Liver (tissue), 9 donors: ENCODE results near the gene KRT37. TPM values are rescaled to one million over a fixed set of nuclear protein-coding genes. Genes with fewer than 3 reads are reported as not detected.

Experiments
- DNase-seq: peaks from one replicate; pipeline ENCODE4 v3.0.0-alpha.2; 2017; ENCODE audit warnings: low spot score
- H3K27ac ChIP-seq, 2 donors: one replicate each; pipeline ENCODE4 v1.7.0; 2013; ENCODE audit warnings: inconsistent platforms in 2 of 2, low read length in 2 of 2, control low read depth in 1 of 2, low read depth in 1 of 2, mild to moderate bottlenecking in 1 of 2
- H3K27me3 ChIP-seq, 4 donors: one replicate each; pipeline versions ENCODE4 v1.6.1 to v1.7.0; 2013; ENCODE audit warnings: low read length in 3 of 4, inconsistent platforms in 1 of 4, mild to moderate bottlenecking in 1 of 4, moderate library complexity in 1 of 4; ENCODE audit not compliant: control insufficient read depth in 4 of 4, insufficient read depth in 4 of 4
- H3K36me3 ChIP-seq, 4 donors: one replicate each; pipeline versions ENCODE4 v1.6.1 to v1.7.0; 2013; ENCODE audit warnings: low read length in 3 of 4, mild to moderate bottlenecking in 3 of 4, low read depth in 1 of 4, moderate library complexity in 1 of 4; ENCODE audit not compliant: control insufficient read depth in 4 of 4, insufficient read depth in 3 of 4
- H3K4me1 ChIP-seq, 4 donors: one replicate each; pipeline versions ENCODE4 v1.6.1 to v1.7.0; 2013; ENCODE audit warnings: low read length in 3 of 4, mild to moderate bottlenecking in 3 of 4, moderate library complexity in 1 of 4; ENCODE audit not compliant: control insufficient read depth in 4 of 4, insufficient read depth in 4 of 4
- H3K4me3 ChIP-seq, 3 donors: one replicate each; pipeline versions ENCODE4 v1.6.1 to v1.7.0; 2013; ENCODE audit warnings: low read length in 3 of 3, control low read depth in 1 of 3, low read depth in 1 of 3, mild to moderate bottlenecking in 1 of 3
- H3K9ac ChIP-seq, 2 donors: one replicate each; pipeline ENCODE4 v1.7.0; 2013; ENCODE audit warnings: low read length in 2 of 2, mild to moderate bottlenecking in 2 of 2, moderate library complexity in 2 of 2, control low read depth in 1 of 2, low read depth in 1 of 2
- H3K9me3 ChIP-seq, 4 donors: one replicate each; pipeline versions ENCODE4 v1.6.1 to v1.7.0; 2013; ENCODE audit warnings: low read length in 3 of 4; ENCODE audit not compliant: control insufficient read depth in 4 of 4
- CTCF ChIP-seq: fragments of 150-350 bp; IDR thresholded peaks from 2 replicates; pipeline ENCODE4 v1.5.1; 2017; ENCODE audit warnings: improper control_type of control experiment, low read depth, low read length; ENCODE audit not compliant: missing input control
- FOXA2 ChIP-seq: IDR thresholded peaks from 2 replicates; pipeline ENCODE4 v1.6.1; 2016; ENCODE audit warnings: antibody characterized with exemption
- HNF4A ChIP-seq, 2 donors: conservative IDR thresholded peaks; 2 replicates each; pipeline ENCODE4 v1.6.1; 2016; ENCODE audit warnings: antibody characterized with exemption in 2 of 2, mild to moderate bottlenecking in 2 of 2
- HNF4G ChIP-seq: IDR thresholded peaks from 2 replicates; pipeline ENCODE4 v1.6.1; 2016; ENCODE audit warnings: antibody characterized with exemption
- MAX ChIP-seq: IDR thresholded peaks from 2 replicates; pipeline ENCODE4 v1.6.1; 2016; ENCODE audit warnings: antibody characterized with exemption
- RAD21 ChIP-seq, 2 donors: IDR thresholded peaks; 2 replicates each; pipeline ENCODE4 v1.6.1; 2016; ENCODE audit warnings: antibody characterized with exemption in 2 of 2, mild to moderate bottlenecking in 2 of 2
- REST ChIP-seq: IDR thresholded peaks from 2 replicates; pipeline ENCODE4 v1.6.1; 2016; ENCODE audit warnings: antibody characterized with exemption, mild to moderate bottlenecking
- SP1 ChIP-seq: IDR thresholded peaks from 2 replicates; pipeline ENCODE4 v1.6.1; 2018; ENCODE audit warnings: antibody characterized with exemption, mild to moderate bottlenecking
- TAF1 ChIP-seq: conservative IDR thresholded peaks from 2 replicates; pipeline ENCODE4 v1.6.1; 2016; ENCODE audit warnings: antibody characterized with exemption, mild to moderate bottlenecking
- ZBTB33 ChIP-seq: IDR thresholded peaks from 2 replicates; pipeline ENCODE4 v1.6.1; 2016; ENCODE audit warnings: antibody characterized with exemption
- WGBS: extraction: QIAGEN DNeasy Blood & Tissue Kit; methylation state at CpG from one replicate; pipeline ENCODE4 v1.1.7; 2013; 5-methylcytosine and 5-hydroxymethylcytosine counted together
- polyA plus RNA-seq, 2 donors: library from polyadenylated mRNA; stranded (reverse) in 1 of 2; unstranded in 1 of 2; fragments of 200-250 nt in 1 of 2; fragments of >200 nt in 1 of 2; fragmentation: Nextera tagmentation in 1 of 2; extraction: Ambion mirVana in 1 of 2; gene quantifications; one replicate each; pipeline versions ENCODE4 v1.2.1 to v1.2.3, GENCODE V29; 2013 to 2015
- total RNA-seq, 2 donors: library from RNA; depleted of rRNA; stranded (reverse); fragments of >200 nt; gene quantifications; one replicate each; pipeline ENCODE4 v1.2.3, GENCODE V29; 2014
- donor health status: healthy.
- donor health status: healthy.
- donor health status: healthy.
- donor health status: healthy.
- donor health status: healthy.

KRT37 gene
- total and polyA plus RNA-seq, 4 donors = not detected

- Histone ChIP-seq H3K4me3 (no peak overlapping the region), H3K27ac (no peak overlapping the region), H3K9me3 (no peaks in the 10 kb centered on the region), H3K4me1 (no peaks in the 10 kb centered on the region), H3K36me3 (no peaks in the 10 kb centered on the region), H3K27me3 (no peaks in the 10 kb centered on the region), H3K9ac (no peak overlapping the region)
- DNase-seq = no peak
- TF ChIP-seq ZBTB33 (no peak), TAF1 (no peak), HNF4A (conservative IDR thresholded peaks at IDR 0.05) (no peak), FOXA2 (no peak), CTCF (no peak), SP1 (no peak), RAD21 (IDR thresholded peaks at IDR 0.05) (no peak), REST (no peak)
- 78% methylated on average over 4 of the region's 4 CpGs for WGBS
Measured at GRCh38 chr17:41457676-41458075, 33.3 kb upstream of the KRT37 start.

- DNase-seq = no peak
- H3K4me3 ChIP-seq = no peak overlapping the region
- H3K9ac ChIP-seq = no peak overlapping the region
- TF ChIP-seq TAF1 = no peak
- no peak for TF ChIP-seq ZBTB33
- TF ChIP-seq CTCF = no peak
- TF ChIP-seq MAX = no peak
- no peak for TF ChIP-seq HNF4G
- H3K27ac ChIP-seq = no peak overlapping the region
- H3K27me3 ChIP-seq = no peaks in the 10 kb centered on the region
- no peaks in the 10 kb centered on the region for H3K9me3 ChIP-seq
- 76% methylated on average over 3 of the region's 3 CpGs for WGBS
- no peaks in the 10 kb centered on the region for H3K4me1 ChIP-seq
- H3K36me3 ChIP-seq = no peaks in the 10 kb centered on the region
Measured at GRCh38 chr17:41456204-41456603, 31.8 kb upstream of the KRT37 start.
